ENCODE results near the gene NFX1. TPM values are rescaled to one million over a fixed set of nuclear protein-coding genes. Genes with fewer than 3 reads are reported as not detected.
A peak's percentile ranks its signal among the peaks of the same experiment; 100 is the strongest.

Gene NFX1
- polyA plus RNA-seq = 33.4 TPM
- long read RNA-seq, donor 1, partial matches to known transcripts = 0 of 1 reads
- long read RNA-seq, donor 1, other reads (novel, unspliced or antisense) = 0 of 1 reads
- long read RNA-seq, donor 2, full-length matches to known transcripts = 3 of 18 reads
- long read RNA-seq, donor 2, partial matches to known transcripts = 15 of 18 reads
- long read RNA-seq, donor 2, other reads (novel, unspliced or antisense) = 0 of 18 reads
- long read RNA-seq, donor 3 = 0 reads
- long read RNA-seq, donor 4 = 0 reads
- long read RNA-seq, donor 5 = 0 reads
- long read RNA-seq, donor 6, partial matches to known transcripts = 8 of 13 reads
- long read RNA-seq, donor 6, other reads (novel, unspliced or antisense) = 0 of 13 reads
- long read RNA-seq, donor 7 = 0 reads
- long read RNA-seq, donor 8, partial matches to known transcripts = 21 of 24 reads
- long read RNA-seq, donor 8, other reads (novel, unspliced or antisense) = 0 of 24 reads
- long read RNA-seq, donor 9, partial matches to known transcripts = 0 of 2 reads
- long read RNA-seq, donor 9, other reads (novel, unspliced or antisense) = 0 of 2 reads
- long read RNA-seq, donor 10, partial matches to known transcripts = 0 of 1 reads
- long read RNA-seq, donor 10, other reads (novel, unspliced or antisense) = 0 of 1 reads
- long read RNA-seq, donor 11 = 0 reads

DNA sequence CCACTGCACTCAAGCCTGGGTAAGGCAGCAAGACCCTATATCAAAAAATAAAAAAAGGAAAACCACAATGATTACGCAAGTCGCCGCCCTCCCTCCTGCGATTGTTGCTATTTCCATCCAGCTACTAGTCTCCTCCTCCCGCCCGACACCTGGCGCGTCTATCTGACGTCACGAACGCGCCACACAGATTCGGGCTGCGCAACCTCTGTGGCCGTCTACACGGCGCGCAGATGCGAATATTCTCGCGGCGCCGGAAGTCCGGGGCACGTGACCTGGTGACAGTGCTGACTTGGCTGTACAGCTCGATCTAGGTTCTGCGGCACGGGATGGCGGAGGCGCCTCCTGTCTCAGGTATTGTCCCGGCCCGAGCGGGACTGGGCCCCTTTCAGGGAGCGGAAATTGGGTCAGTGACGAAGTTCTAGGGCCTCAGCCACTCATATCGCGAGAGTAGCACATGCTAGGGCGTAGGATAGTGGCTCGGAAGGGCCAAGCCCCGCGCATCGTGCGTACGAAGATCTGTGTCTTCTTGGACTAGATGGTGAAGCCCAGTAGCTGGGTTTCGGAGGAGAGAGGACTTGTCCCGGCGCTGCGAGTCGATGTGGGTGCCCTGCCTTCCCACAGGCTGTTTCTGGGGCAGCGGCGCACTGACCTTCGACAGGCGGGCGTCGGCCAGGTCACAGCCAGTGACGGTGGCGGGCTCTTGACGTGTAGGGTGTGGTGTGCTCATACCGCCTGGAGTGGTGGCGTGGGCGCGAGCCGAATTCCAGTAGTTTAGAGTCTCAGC lies at the start of gene NFX1:
TSS of gene NFX1 (plus strand) at position 270 of the 784 bp plus-strand sequence. CDS start at position 327, 57 bp downstream.
- H3K27ac ChIP-seq (ENCODE audit: low read length) = peak within 1 kb of the TSS; percentile 93
- peak within 1 kb of the TSS; percentile 80 for H3K4me3 ChIP-seq (ENCODE audit: low read length)
- peaks cover 48% of the 10 kb centered on the region for H3K4me1 ChIP-seq (ENCODE audit: control insufficient read depth, insufficient read depth, low read length)
- H3K36me3 ChIP-seq (ENCODE audit: control insufficient read depth, insufficient read depth, low read length) = peaks cover 20% of the 10 kb centered on the region
- no peaks in the 10 kb centered on the region for H3K27me3 ChIP-seq (ENCODE audit: control insufficient read depth, insufficient read depth, low read length)
- DNase-seq = peak; percentile 99 to 100
- H3K9me3 ChIP-seq (ENCODE audit: control insufficient read depth, low read depth, low read length) = no peaks in the 10 kb centered on the region
- WGBS (ENCODE audit: insufficient coverage, low lambda C conversion rate) = no CpG with 5 or more reads among the region's 63 CpGs

DNA sequence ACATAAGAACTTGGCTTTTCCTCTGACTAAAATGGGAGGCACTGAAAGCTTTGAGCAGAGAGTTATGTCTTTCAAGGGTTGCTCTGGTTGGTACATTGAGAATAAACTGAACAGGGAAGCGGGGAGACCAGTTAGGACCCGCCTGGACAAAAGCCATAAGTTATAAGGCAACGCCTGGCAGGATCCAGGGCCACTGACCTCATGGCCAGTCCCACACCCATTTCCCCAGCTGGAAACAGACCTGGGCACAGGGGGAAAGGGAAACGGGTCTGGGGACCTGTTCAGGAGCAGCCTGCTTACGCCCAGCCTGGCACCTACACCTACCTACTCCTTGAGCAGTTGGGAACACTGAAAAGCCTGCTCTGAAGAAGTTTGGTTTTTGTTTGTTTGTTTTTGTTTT lies 49.0 kb upstream of the NFX1 start:
- no peaks in the 10 kb centered on the region for H3K9me3 ChIP-seq (ENCODE audit: control insufficient read depth, low read depth, low read length)
- no peaks in the 10 kb centered on the region for H3K27me3 ChIP-seq (ENCODE audit: control insufficient read depth, insufficient read depth, low read length)
- no CpG with 5 or more reads among the region's 5 CpGs for WGBS (ENCODE audit: insufficient coverage, low lambda C conversion rate)
- H3K36me3 ChIP-seq (ENCODE audit: control insufficient read depth, insufficient read depth, low read length) = no peaks in the 10 kb centered on the region
- H3K4me1 ChIP-seq (ENCODE audit: control insufficient read depth, insufficient read depth, low read length) = peaks cover 13% of the 10 kb centered on the region
- no peak for DNase-seq
- H3K4me3 ChIP-seq (ENCODE audit: low read length) = peak overlapping the region; percentile 8
- H3K27ac ChIP-seq (ENCODE audit: low read length) = no peak overlapping the region

DNA sequence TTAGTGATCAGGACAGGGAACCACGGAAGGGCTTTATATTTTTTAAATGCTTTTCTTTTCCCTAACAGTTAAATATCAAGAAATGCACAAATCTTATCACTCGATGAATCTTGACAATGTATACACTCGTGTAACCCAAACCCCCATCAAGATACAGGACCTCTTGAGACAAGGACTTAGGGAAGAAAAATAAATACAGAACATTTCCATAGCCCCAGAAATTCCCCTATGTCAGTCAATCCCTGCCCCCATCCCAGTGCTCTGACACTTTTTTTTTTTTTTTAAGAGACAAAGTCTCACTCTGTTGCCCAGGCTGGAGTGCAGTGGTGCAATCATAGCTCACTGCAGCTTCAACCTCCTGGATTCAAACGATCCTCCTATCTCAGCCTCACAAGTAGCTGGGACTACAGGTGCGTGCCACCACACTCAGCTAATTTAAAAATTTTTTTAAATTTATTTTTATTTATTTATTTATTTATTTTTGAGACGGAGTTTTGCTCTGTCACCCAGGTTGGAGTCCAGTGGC lies 47.6 kb upstream of the NFX1 start:
- Histone ChIP-seq H3K27ac (ENCODE audit: low read length) (no peak overlapping the region), H3K27me3 (ENCODE audit: control insufficient read depth, insufficient read depth, low read length) (no peaks in the 10 kb centered on the region), H3K9me3 (ENCODE audit: control insufficient read depth, low read depth, low read length) (no peaks in the 10 kb centered on the region), H3K4me1 (ENCODE audit: control insufficient read depth, insufficient read depth, low read length) (peaks cover 13% of the 10 kb centered on the region), H3K4me3 (ENCODE audit: low read length) (no peak overlapping the region), H3K36me3 (ENCODE audit: control insufficient read depth, insufficient read depth, low read length) (peaks cover under 1% of the 10 kb centered on the region)
- no peak for DNase-seq
- 78% methylated on average over 5 of the region's 6 CpGs for WGBS (ENCODE audit: insufficient coverage, low lambda C conversion rate)

DNA sequence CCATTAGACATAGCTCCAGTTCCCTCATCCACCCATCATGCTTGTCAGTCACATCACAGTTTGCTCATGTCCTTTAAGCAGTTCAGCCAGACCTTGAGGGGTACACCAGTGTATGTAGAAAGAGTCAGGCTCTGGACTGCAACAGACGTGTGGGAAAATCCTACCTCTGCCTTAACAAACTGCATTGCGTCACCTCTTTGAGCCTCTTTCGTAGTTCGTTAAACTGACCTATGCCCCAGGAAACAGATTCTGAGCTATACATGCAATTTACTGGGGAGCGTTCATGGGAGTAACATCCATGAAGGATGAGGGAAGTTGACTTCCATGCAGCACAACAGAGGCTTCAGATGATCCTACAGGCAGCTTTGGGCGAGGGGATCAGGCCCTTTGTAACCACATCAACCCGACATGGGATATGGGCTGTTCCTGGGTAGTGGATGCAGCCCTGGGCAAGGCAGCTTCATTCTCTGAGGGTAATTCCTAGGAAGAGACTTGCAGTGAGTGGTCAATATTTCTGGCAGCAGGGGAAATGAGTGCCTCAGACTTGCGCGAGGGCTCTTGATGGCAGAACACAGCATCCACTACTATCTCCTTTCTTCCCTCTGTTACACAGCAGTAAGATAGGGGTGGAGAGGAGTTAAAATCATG lies 46.1 kb upstream of the NFX1 start:
- Histone ChIP-seq H3K27ac (ENCODE audit: low read length) (no peak overlapping the region), H3K9me3 (ENCODE audit: control insufficient read depth, low read depth, low read length) (no peaks in the 10 kb centered on the region), H3K27me3 (ENCODE audit: control insufficient read depth, insufficient read depth, low read length) (no peaks in the 10 kb centered on the region), H3K4me1 (ENCODE audit: control insufficient read depth, insufficient read depth, low read length) (peaks cover 12% of the 10 kb centered on the region), H3K36me3 (ENCODE audit: control insufficient read depth, insufficient read depth, low read length) (peaks cover 6% of the 10 kb centered on the region), H3K4me3 (ENCODE audit: low read length) (no peak overlapping the region)
- WGBS (ENCODE audit: insufficient coverage, low lambda C conversion rate) = no CpG with 5 or more reads among the region's 9 CpGs
- DNase-seq = peak; percentile 55 to 81

DNA sequence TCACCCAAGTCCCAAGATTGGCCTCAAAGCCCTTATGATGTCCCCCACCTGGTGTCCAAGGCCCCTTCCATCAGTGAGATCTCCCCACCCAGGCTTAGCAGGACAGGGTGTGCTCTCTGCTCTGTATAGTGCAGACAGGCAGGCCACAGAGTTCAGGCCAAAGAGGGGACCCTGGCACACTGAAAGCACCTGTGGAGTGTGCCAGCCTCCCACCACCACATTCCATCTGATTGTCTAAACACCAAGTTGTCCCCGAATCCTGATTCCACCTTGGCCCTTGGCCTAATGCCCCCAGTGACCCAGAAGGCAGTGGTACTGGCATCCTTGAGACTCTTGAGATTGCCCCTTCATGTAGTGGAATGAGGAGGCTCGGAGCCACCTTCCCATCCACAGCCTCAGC lies 45.0 kb upstream of the NFX1 start:
- no peak overlapping the region for H3K27ac ChIP-seq (ENCODE audit: low read length)
- H3K36me3 ChIP-seq (ENCODE audit: control insufficient read depth, insufficient read depth, low read length) = peaks cover 12% of the 10 kb centered on the region
- WGBS (ENCODE audit: insufficient coverage, low lambda C conversion rate) = no CpG with 5 or more reads among the region's 2 CpGs
- no peaks in the 10 kb centered on the region for H3K9me3 ChIP-seq (ENCODE audit: control insufficient read depth, low read depth, low read length)
- no peaks in the 10 kb centered on the region for H3K27me3 ChIP-seq (ENCODE audit: control insufficient read depth, insufficient read depth, low read length)
- H3K4me1 ChIP-seq (ENCODE audit: control insufficient read depth, insufficient read depth, low read length) = peaks cover 1% of the 10 kb centered on the region
- H3K4me3 ChIP-seq (ENCODE audit: low read length) = no peak overlapping the region
- no peak for DNase-seq

DNA sequence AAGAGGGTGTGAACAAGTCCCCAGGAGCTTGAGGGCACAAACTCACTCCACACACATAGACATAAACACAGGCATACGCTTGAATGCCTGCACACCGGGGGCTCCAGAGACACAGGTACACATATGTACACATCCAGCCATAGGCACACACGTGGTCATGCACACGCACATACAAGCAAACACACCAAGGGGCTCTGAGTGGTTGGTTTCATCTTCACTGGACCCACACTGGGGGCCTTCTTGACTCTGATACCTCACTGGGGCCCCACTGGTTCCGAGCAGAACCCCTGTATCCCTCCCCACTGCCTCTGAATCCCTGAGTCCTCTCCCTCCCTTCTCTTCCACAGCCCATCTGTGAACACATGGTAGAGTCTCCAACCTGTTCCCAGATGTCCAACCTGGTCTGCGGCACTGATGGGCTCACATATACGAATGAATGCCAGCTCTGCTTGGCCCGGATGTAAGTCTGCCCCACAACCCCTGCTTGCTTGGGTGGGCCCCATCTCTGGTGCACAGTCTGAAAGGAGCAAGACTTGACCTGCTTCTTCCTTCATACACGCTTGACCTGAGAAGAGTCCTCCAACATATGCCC lies 44.0 kb upstream of the NFX1 start:
- Histone ChIP-seq H3K9me3 (ENCODE audit: control insufficient read depth, low read depth, low read length) (no peaks in the 10 kb centered on the region), H3K27me3 (ENCODE audit: control insufficient read depth, insufficient read depth, low read length) (no peaks in the 10 kb centered on the region), H3K36me3 (ENCODE audit: control insufficient read depth, insufficient read depth, low read length) (peaks cover 14% of the 10 kb centered on the region), H3K4me3 (ENCODE audit: low read length) (no peak overlapping the region), H3K4me1 (ENCODE audit: control insufficient read depth, insufficient read depth, low read length) (no peaks in the 10 kb centered on the region), H3K27ac (ENCODE audit: low read length) (no peak overlapping the region)
- DNase-seq = no peak
- WGBS (ENCODE audit: insufficient coverage, low lambda C conversion rate) = no CpG with 5 or more reads among the region's 9 CpGs

DNA sequence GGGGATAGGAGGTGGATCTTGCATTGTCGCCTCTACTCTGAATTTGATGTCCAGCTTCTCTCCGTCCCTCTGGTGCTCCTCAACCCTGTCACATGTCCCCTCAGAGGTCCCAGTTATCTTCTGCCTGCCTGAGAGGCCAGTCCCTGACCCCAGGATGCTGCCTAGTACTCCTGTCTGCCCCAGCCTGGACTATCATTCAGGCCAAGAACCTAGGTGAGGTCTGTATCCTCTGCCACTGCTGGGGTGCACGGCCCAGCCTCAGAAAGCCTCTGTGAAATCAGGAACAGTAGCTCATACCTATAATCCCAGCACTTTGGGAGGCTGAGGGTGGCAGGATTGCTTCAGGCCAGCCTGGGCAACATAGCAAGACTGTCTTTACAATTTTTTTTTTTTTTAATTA lies 41.7 kb upstream of the NFX1 start:
- no CpG with 5 or more reads among the region's 3 CpGs for WGBS (ENCODE audit: insufficient coverage, low lambda C conversion rate)
- H3K4me1 ChIP-seq (ENCODE audit: control insufficient read depth, insufficient read depth, low read length) = peaks cover 8% of the 10 kb centered on the region
- H3K4me3 ChIP-seq (ENCODE audit: low read length) = no peak overlapping the region
- no peaks in the 10 kb centered on the region for H3K9me3 ChIP-seq (ENCODE audit: control insufficient read depth, low read depth, low read length)
- peaks cover 27% of the 10 kb centered on the region for H3K36me3 ChIP-seq (ENCODE audit: control insufficient read depth, insufficient read depth, low read length)
- DNase-seq = no peak
- no peaks in the 10 kb centered on the region for H3K27me3 ChIP-seq (ENCODE audit: control insufficient read depth, insufficient read depth, low read length)
- no peak overlapping the region for H3K27ac ChIP-seq (ENCODE audit: low read length)

DNA sequence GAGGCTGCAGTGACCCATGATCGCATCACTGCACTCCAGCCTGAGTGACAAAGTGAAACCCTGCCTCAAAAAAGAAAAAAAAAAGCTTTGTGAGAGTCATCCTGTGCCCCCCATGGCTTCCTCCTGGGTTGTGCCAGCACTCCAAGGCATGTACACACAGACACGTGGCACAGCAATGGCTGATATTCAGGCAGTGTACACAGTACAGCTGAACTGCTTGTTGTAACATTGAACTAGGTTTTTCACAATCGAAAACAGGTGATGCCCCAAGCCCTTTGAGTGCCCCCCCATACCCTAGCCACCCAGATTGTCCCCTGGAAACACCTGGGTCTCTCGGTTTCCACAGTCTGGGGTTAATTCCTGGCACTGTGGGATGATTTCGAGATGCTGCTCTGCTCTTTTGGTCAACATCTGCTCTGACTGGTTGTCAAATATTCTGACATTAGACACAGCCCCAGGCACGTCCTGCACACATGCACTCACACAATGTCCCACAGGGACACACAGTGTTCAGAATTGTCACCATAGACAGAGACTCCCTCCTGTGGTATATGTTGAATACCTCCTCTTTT lies 41.1 kb upstream of the NFX1 start:
- H3K27me3 ChIP-seq (ENCODE audit: control insufficient read depth, insufficient read depth, low read length) = no peaks in the 10 kb centered on the region
- no peak overlapping the region for H3K27ac ChIP-seq (ENCODE audit: low read length)
- H3K9me3 ChIP-seq (ENCODE audit: control insufficient read depth, low read depth, low read length) = no peaks in the 10 kb centered on the region
- H3K36me3 ChIP-seq (ENCODE audit: control insufficient read depth, insufficient read depth, low read length) = peaks cover 32% of the 10 kb centered on the region
- H3K4me3 ChIP-seq (ENCODE audit: low read length) = no peak overlapping the region
- no CpG with 5 or more reads among the region's 6 CpGs for WGBS (ENCODE audit: insufficient coverage, low lambda C conversion rate)
- DNase-seq = no peak
- H3K4me1 ChIP-seq (ENCODE audit: control insufficient read depth, insufficient read depth, low read length) = peaks cover 8% of the 10 kb centered on the region

DNA sequence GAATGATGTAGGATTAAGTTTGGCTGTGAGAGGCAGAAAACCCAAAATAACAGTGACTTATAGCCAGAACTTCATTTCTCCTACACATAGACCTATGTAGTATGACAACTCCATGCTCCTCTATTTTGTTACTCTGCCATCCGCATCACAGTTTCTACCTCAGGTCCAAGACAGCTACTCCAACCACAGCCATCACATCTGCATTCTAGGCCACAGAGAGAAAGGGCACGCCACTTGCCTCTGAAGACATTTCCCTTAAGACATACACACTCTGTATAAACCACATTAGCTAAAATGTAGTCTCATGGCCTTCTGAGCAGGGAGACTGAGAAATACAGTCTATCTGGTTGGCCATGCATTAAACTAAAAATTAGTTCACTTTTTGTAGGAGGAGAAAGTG lies 40.3 kb upstream of the NFX1 start:
- Histone ChIP-seq H3K4me1 (ENCODE audit: control insufficient read depth, insufficient read depth, low read length) (peaks cover 8% of the 10 kb centered on the region), H3K27me3 (ENCODE audit: control insufficient read depth, insufficient read depth, low read length) (no peaks in the 10 kb centered on the region), H3K36me3 (ENCODE audit: control insufficient read depth, insufficient read depth, low read length) (peaks cover 40% of the 10 kb centered on the region), H3K4me3 (ENCODE audit: low read length) (no peak overlapping the region), H3K27ac (ENCODE audit: low read length) (no peak overlapping the region), H3K9me3 (ENCODE audit: control insufficient read depth, low read depth, low read length) (no peaks in the 10 kb centered on the region)
- no peak for DNase-seq
- WGBS (ENCODE audit: insufficient coverage, low lambda C conversion rate) = no CpG with 5 or more reads among the region's 2 CpGs
